Smooth muscle cell (in vitro differentiated cells): ENCODE measurements around the gene RGS6. TPM values are rescaled to one million over a fixed set of nuclear protein-coding genes. Genes with fewer than 3 reads are reported as not detected.

Experiments
- DNase-seq: peaks from one replicate; lab custom pipeline; 2025; ENCODE audit not compliant: unreplicated experiment; lab: John Stamatoyannopoulos, UW
- H2AFZ ChIP-seq: fragments of 200-600 bp; sonication (generic); 2 replicates; pipeline ENCODE4 v1.6.0; 2016; ENCODE audit warnings: antibody characterized with exemption, low read depth, mild to moderate bottlenecking
- H3F3A ChIP-seq: fragments of 200-600 bp; sonication (generic); 2 replicates; pipeline ENCODE4 v1.6.0; 2017; ENCODE audit warnings: antibody characterized with exemption, low read depth
- H3K27ac ChIP-seq: fragments of 200-600 bp; sonication (generic); 2 replicates; pipeline ENCODE4 v1.5.1; 2016; ENCODE audit warnings: low read depth, mild to moderate bottlenecking
- H3K27me3 ChIP-seq: fragments of 200-600 bp; sonication (generic); 2 replicates; pipeline ENCODE4 v1.6.1; 2016; ENCODE audit warnings: low read depth, mild to moderate bottlenecking
- H3K36me3 ChIP-seq: fragments of 200-600 bp; sonication (generic); 2 replicates; pipeline ENCODE4 v1.5.1; 2016; ENCODE audit warnings: low read depth
- H3K4me1 ChIP-seq: fragments of 200-600 bp; sonication (generic); 2 replicates; pipeline ENCODE4 v1.5.1; 2016; ENCODE audit warnings: low read depth
- H3K4me2 ChIP-seq: fragments of 200-600 bp; sonication (generic); 2 replicates; pipeline ENCODE4 v1.6.0; 2016; ENCODE audit warnings: mild to moderate bottlenecking
- H3K4me3 ChIP-seq: fragments of 200-600 bp; sonication (generic); 2 replicates; pipeline ENCODE4 v1.5.1; 2016; ENCODE audit warnings: mild to moderate bottlenecking
- H3K79me2 ChIP-seq: fragments of 200-600 bp; sonication (generic); 2 replicates; pipeline ENCODE4 v1.6.0; 2016; ENCODE audit warnings: low read depth, mild to moderate bottlenecking
- H3K9ac ChIP-seq: fragments of 200-600 bp; sonication (generic); 2 replicates; pipeline ENCODE4 v1.6.0; 2016; ENCODE audit warnings: low read depth
- H3K9me3 ChIP-seq: fragments of 200-600 bp; sonication (generic); replicated peaks from 2 replicates; pipeline ENCODE4 v1.5.1; 2016; ENCODE audit warnings: low read depth
- H4K20me1 ChIP-seq: fragments of 200-600 bp; sonication (generic); 2 replicates; pipeline ENCODE4 v1.6.0; 2016; ENCODE audit warnings: low read depth
- WGBS: methylation state at CpG from one replicate; pipeline ENCODE4 v1.1.7; 2016; ENCODE audit warnings: low lambda C conversion rate; 5-methylcytosine and 5-hydroxymethylcytosine counted together
- polyA plus RNA-seq: library from polyadenylated mRNA; unstranded; fragments of >200 nt; fragmentation: Nextera tagmentation; extraction: Ambion mirVana; gene quantifications from 2 replicates; pipeline ENCODE4 v1.2.1, GENCODE V29; 2016
- total RNA-seq: library from RNA; depleted of rRNA; stranded (reverse); fragments of >200 nt; gene quantifications from 2 replicates; pipeline ENCODE4 v1.2.3, GENCODE V29; 2014
- TF ChIP-seq, protein P1 (sequence below): fragments of 200-600 bp; sonication (generic); IDR thresholded peaks from 2 replicates; pipeline ENCODE4 v1.5.1; 2017; ENCODE audit warnings: borderline replicate concordance, mild to moderate bottlenecking, antibody characterized with exemption; ENCODE audit not compliant: insufficient read depth, poor library complexity, severe bottlenecking

Gene RGS6
- total and polyA plus RNA-seq, 2 experiments from 2014 or later, result 0.40 TPM; not detected in 1

DNA sequence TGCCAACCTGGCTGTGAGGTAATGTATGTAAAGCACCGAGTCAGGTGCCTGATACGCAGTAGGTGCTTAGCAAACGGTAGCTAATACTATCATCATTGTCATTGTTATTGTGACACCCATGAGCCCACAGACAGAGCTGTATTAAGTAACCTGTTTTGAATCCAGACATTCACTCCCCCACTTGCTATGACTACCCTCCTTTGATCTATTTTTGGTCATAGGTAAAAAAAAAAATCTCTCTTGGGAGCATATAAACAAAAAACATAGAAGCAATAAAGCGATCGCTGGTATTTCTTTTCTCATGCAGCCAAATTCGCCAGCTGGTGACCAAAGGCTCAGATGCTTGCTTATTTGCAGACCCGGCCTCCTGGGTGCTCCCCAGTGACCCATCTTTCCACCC is 631.4 kb downstream of the RGS6 start:
- peaks cover 3% of the 10 kb centered on the region for H3K4me1 ChIP-seq
- DNase-seq, result no peak
- no peaks in the 10 kb centered on the region for H4K20me1 ChIP-seq
- H3K9me3 ChIP-seq, result no peaks in the 10 kb centered on the region
- H3K4me3 ChIP-seq, result no peak overlapping the region
- WGBS, result 96% methylated on average over 7 of the region's 7 CpGs
- H2AFZ ChIP-seq, result no peak overlapping the region
- H3K27me3 ChIP-seq, result no peaks in the 10 kb centered on the region
- H3K4me2 ChIP-seq, result no peak overlapping the region
- H3F3A ChIP-seq, result no peaks in the 10 kb centered on the region
- no peak overlapping the region for H3K27ac ChIP-seq
- TF ChIP-seq, protein P1, sequence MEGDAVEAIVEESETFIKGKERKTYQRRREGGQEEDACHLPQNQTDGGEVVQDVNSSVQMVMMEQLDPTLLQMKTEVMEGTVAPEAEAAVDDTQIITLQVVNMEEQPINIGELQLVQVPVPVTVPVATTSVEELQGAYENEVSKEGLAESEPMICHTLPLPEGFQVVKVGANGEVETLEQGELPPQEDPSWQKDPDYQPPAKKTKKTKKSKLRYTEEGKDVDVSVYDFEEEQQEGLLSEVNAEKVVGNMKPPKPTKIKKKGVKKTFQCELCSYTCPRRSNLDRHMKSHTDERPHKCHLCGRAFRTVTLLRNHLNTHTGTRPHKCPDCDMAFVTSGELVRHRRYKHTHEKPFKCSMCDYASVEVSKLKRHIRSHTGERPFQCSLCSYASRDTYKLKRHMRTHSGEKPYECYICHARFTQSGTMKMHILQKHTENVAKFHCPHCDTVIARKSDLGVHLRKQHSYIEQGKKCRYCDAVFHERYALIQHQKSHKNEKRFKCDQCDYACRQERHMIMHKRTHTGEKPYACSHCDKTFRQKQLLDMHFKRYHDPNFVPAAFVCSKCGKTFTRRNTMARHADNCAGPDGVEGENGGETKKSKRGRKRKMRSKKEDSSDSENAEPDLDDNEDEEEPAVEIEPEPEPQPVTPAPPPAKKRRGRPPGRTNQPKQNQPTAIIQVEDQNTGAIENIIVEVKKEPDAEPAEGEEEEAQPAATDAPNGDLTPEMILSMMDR, result no peak
- no peak overlapping the region for H3K9ac ChIP-seq
- no peaks in the 10 kb centered on the region for H3K79me2 ChIP-seq
- H3K36me3 ChIP-seq, result no peaks in the 10 kb centered on the region

DNA sequence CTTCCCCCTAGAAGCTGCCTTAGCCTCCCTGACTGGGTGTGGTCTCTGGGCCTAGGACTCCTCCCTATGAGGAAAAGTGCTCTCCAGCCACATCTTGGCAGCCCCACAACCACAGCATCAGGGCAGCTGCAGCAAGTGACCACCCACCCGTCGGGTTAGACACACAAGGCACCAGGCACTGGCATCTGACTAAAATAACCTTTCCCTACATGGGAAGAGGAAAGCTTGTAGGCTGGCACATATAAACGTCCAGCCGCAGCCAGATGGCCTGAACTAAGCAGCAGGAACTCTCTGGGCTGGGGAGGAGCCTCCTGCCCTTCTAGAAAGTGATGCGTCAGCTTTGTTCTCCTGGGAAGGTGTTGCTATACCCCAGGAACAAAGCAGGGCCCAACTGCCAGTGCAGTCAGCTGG is 632.9 kb downstream of the RGS6 start:
- H3F3A ChIP-seq, result no peaks in the 10 kb centered on the region
- no peak for DNase-seq
- no peaks in the 10 kb centered on the region for H3K36me3 ChIP-seq
- 80% methylated on average over 5 of the region's 5 CpGs for WGBS
- no peak overlapping the region for H2AFZ ChIP-seq
- no peak overlapping the region for H3K27ac ChIP-seq
- H3K4me2 ChIP-seq, result no peak overlapping the region
- TF ChIP-seq, protein P1, result no peak
- H4K20me1 ChIP-seq, result no peaks in the 10 kb centered on the region
- no peak overlapping the region for H3K4me3 ChIP-seq
- no peaks in the 10 kb centered on the region for H3K27me3 ChIP-seq
- no peaks in the 10 kb centered on the region for H3K79me2 ChIP-seq
- H3K9me3 ChIP-seq, result no peaks in the 10 kb centered on the region
- H3K9ac ChIP-seq, result no peak overlapping the region
- H3K4me1 ChIP-seq, result no peaks in the 10 kb centered on the region

DNA sequence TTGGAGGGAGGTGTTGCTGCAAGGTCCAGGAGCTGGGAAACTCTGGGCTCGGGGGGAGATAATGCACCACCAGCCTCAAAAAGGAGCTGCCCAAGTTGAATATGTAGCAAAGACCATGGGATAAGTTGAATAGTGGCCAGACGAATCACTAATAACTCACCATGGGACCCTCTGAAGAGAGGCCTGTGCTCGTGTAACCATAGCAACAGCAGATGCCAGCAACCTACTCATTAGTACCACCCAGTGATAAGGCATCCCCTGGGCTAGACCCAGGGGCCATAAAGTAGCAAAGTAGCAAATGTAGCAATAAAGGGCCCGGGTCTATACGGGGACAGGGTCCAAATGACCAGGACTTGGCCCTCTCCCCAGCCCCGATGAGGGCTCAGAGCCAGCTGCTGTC is 633.7 kb downstream of the RGS6 start:
- no peak for DNase-seq
- H3K79me2 ChIP-seq, result no peaks in the 10 kb centered on the region
- H3K9ac ChIP-seq, result no peak overlapping the region
- no peaks in the 10 kb centered on the region for H3F3A ChIP-seq
- no peaks in the 10 kb centered on the region for H4K20me1 ChIP-seq
- 91% methylated on average over 6 of the region's 6 CpGs for WGBS
- no peaks in the 10 kb centered on the region for H3K36me3 ChIP-seq
- no peaks in the 10 kb centered on the region for H3K9me3 ChIP-seq
- TF ChIP-seq, protein P1, result no peak
- H3K4me1 ChIP-seq, result no peaks in the 10 kb centered on the region
- H3K4me2 ChIP-seq, result no peak overlapping the region
- H3K27ac ChIP-seq, result no peak overlapping the region
- H3K4me3 ChIP-seq, result no peak overlapping the region
- H3K27me3 ChIP-seq, result no peaks in the 10 kb centered on the region
- no peak overlapping the region for H2AFZ ChIP-seq

DNA sequence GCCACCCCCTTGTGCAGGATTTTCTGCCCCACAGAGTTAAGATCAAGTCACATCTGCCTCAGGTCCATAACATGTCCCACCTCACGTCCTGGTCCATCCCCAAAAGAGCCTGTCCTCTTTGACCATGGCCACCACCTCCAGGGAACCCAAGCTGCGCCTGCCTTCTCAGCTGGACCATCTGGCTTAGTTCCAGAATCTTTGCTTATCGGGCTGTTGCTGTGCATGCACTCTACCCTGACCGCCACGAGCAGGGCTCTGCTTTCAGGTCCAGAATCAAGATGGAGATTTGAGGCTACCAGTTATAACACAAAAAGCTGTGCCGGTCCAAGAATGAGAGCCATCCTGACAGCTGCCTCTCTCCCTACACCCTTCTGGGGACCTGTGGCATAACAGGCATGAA is 635.0 kb downstream of the RGS6 start:
- H3K9me3 ChIP-seq, result no peaks in the 10 kb centered on the region
- H3K4me2 ChIP-seq, result no peak overlapping the region
- H3F3A ChIP-seq, result no peaks in the 10 kb centered on the region
- H3K27me3 ChIP-seq, result no peaks in the 10 kb centered on the region
- TF ChIP-seq, protein P1, result no peak
- WGBS, result 84% methylated on average over 6 of the region's 6 CpGs
- no peak overlapping the region for H2AFZ ChIP-seq
- no peak overlapping the region for H3K27ac ChIP-seq
- no peaks in the 10 kb centered on the region for H3K36me3 ChIP-seq
- no peaks in the 10 kb centered on the region for H4K20me1 ChIP-seq
- H3K4me3 ChIP-seq, result no peak overlapping the region
- no peak for DNase-seq
- H3K79me2 ChIP-seq, result no peaks in the 10 kb centered on the region
- H3K4me1 ChIP-seq, result no peaks in the 10 kb centered on the region
- no peak overlapping the region for H3K9ac ChIP-seq
